Left lung (tissue), 14 donors: ENCODE data around the gene HAO1. TPM values are rescaled to one million over a fixed set of nuclear protein-coding genes. Genes with fewer than 3 reads are reported as not detected.

Source experiments
- ATAC-seq: fragments of 200-7000 bp; cut with Tn5 transposase; one replicate; pipeline ENCODE4 v1.9.1; 2020; ENCODE audit warnings: moderate library complexity
- DNase-seq, 4 donors: peaks; one replicate each; pipeline ENCODE4 v3.0.0-alpha.2; 2013 to 2020
- H3K27ac ChIP-seq, 2 donors: fragments of 200-600 bp; sonication (generic) in 1 of 2; one replicate each; pipeline versions ENCODE4 v1.5.0 to v1.8.0; 2020 to 2021
- H3K27me3 ChIP-seq, 2 donors: fragments of 200-600 bp; sonication (generic) in 1 of 2; one replicate each; pipeline versions ENCODE4 v1.5.0 to v1.8.0; 2020 to 2021
- H3K36me3 ChIP-seq, 2 donors: fragments of 200-600 bp; sonication (generic) in 1 of 2; one replicate each; pipeline versions ENCODE4 v1.5.0 to v1.8.0; 2020 to 2021
- H3K4me1 ChIP-seq, 2 donors: fragments of 200-600 bp; one replicate each; pipeline ENCODE4 v1.8.0; 2021
- H3K4me3 ChIP-seq, 2 donors: fragments of 200-600 bp; sonication (generic) in 1 of 2; one replicate each; pipeline versions ENCODE4 v1.5.0 to v1.8.0; 2020 to 2021; ENCODE audit warnings: mild to moderate bottlenecking in 1 of 2
- H3K9me3 ChIP-seq, 2 donors: fragments of 200-600 bp; sonication (generic) in 1 of 2; one replicate each; pipeline versions ENCODE4 v1.5.0 to v1.8.0; 2020 to 2021
- CTCF ChIP-seq, 2 donors: fragments of 200-600 bp; sonication (generic) in 1 of 2; IDR thresholded peaks; one replicate each; pipeline versions ENCODE4 v1.5.0 to v1.8.0; 2021; ENCODE audit warnings: antibody characterized with exemption in 2 of 2
- intact Hi-C, 2 donors: fragments of 100-400 bp; cut with DNase I; formaldehyde crosslinking; loops; one replicate each; pipeline versions ENCODE4 v1.11.2 to v1.14.2; 2022
- long read RNA-seq, 12 donors: library from polyadenylated mRNA in 2 of 12; unstranded in 2 of 12; transcript quantifications; one replicate each; pipeline ENCODE4 v2.0.0 and lab custom pipeline, GENCODE V29; 2019 to 2026
- polyA plus RNA-seq, 6 donors: library from polyadenylated mRNA; unstranded; fragments of 120-200 nt; gene quantifications; one replicate each; pipeline ENCODE4 v1.2.1, GENCODE V29; 2013; ENCODE audit not compliant: insufficient read length in 6 of 6
- total RNA-seq, 2 donors: library from RNA; stranded (reverse); fragmentation: NEBNext Ultra II Directional; extraction: Animal tissue kit (Norgen Biotek cat#: 25700); gene quantifications; one replicate each; pipeline ENCODE4 v1.2.1, GENCODE V29; 2021
- donor health status: DM: no; HTN: yes; CAD: no.
- donor health status: DM: no; HTN: no; CAD: no.

Gene HAO1
- total RNA-seq (not detected), polyA plus RNA-seq (not detected)
- long read RNA-seq, donor 1: 0 reads
- long read RNA-seq, donor 2: 0 reads
- long read RNA-seq, donor 3: 0 reads
- long read RNA-seq, donor 4: 0 reads
- long read RNA-seq, donor 5: 0 reads
- long read RNA-seq, donor 6: 0 reads
- long read RNA-seq, donor 7: 0 reads
- long read RNA-seq, donor 8: 0 reads
- long read RNA-seq, donor 9: 0 reads
- long read RNA-seq, donor 10: 0 reads
- long read RNA-seq, donor 11: 0 reads
- long read RNA-seq, donor 12: 0 reads

GRCh38 chr20:7940341-7940740 lies at the start of gene HAO1:
Gene HAO1, minus strand, starts transcription at chr20:7940458. Its CDS starts 36 bp downstream, at chr20:7940422.
- no peak within 1 kb of the TSS for H3K27ac ChIP-seq
- no peaks in the 10 kb centered on the region for H3K36me3 ChIP-seq
- DNase-seq (no peak), ATAC-seq (no peak)
- intact Hi-C loops: no loop called here
- no peak within 1 kb of the TSS for H3K4me3 ChIP-seq
- H3K27me3 ChIP-seq: no peaks in the 10 kb centered on the region
- H3K9me3 ChIP-seq: no peaks in the 10 kb centered on the region
- TF ChIP-seq CTCF (IDR thresholded peaks at IDR 0.05): no peak
- H3K4me1 ChIP-seq: no peaks in the 10 kb centered on the region

- TF ChIP-seq CTCF (IDR thresholded peaks at IDR 0.05): no peak
- H3K27ac ChIP-seq: no peak overlapping the region
- H3K27me3 ChIP-seq: no peaks in the 10 kb centered on the region
- DNase-seq (no peak), ATAC-seq (no peak)
- H3K4me1 ChIP-seq: no peaks in the 10 kb centered on the region
- peaks cover 0 to 4% of the 10 kb centered on the region in 2 donors for H3K9me3 ChIP-seq
- H3K36me3 ChIP-seq: peaks cover 0 to 20% of the 10 kb centered on the region in 2 donors
- intact Hi-C loops: no loop called here
- H3K4me3 ChIP-seq: no peak overlapping the region
Measured at GRCh38 chr20:7989379-7989778, 49.1 kb upstream of the HAO1 start.

- intact Hi-C loops: no loop called here
- Histone ChIP-seq H3K36me3 (peaks cover 0 to 26% of the 10 kb centered on the region in 2 donors), H3K27ac (no peak overlapping the region), H3K4me3 (no peak overlapping the region), H3K9me3 (no peaks in the 10 kb centered on the region), H3K4me1 (no peaks in the 10 kb centered on the region), H3K27me3 (no peaks in the 10 kb centered on the region)
- no peak for TF ChIP-seq CTCF (IDR thresholded peaks at IDR 0.05)
- DNase-seq: no peak
- no peak for ATAC-seq
Measured at GRCh38 chr20:7985916-7986315, 45.7 kb upstream of the HAO1 start.

- ATAC-seq (no peak), DNase-seq (no peak)
- H3K9me3 ChIP-seq: no peaks in the 10 kb centered on the region
- H3K27ac ChIP-seq: no peak overlapping the region
- no peaks in the 10 kb centered on the region for H3K4me1 ChIP-seq
- TF ChIP-seq CTCF (IDR thresholded peaks at IDR 0.05): no peak
- no peak overlapping the region for H3K4me3 ChIP-seq
- H3K36me3 ChIP-seq: peaks cover 0 to 26% of the 10 kb centered on the region in 2 donors
- H3K27me3 ChIP-seq: no peaks in the 10 kb centered on the region
- intact Hi-C loops: no loop called here
Measured at GRCh38 chr20:7984192-7984591, 43.9 kb upstream of the HAO1 start.

GRCh38 chr20:7981374-7981773 lies 41.1 kb upstream of the HAO1 start:
- no peaks in the 10 kb centered on the region for H3K27me3 ChIP-seq
- no peak overlapping the region for H3K4me3 ChIP-seq
- no peak overlapping the region for H3K27ac ChIP-seq
- H3K9me3 ChIP-seq: no peaks in the 10 kb centered on the region
- peaks cover 0 to 26% of the 10 kb centered on the region in 2 donors for H3K36me3 ChIP-seq
- intact Hi-C loops: no loop called here
- H3K4me1 ChIP-seq: no peaks in the 10 kb centered on the region
- TF ChIP-seq CTCF (IDR thresholded peaks at IDR 0.05): no peak
- ATAC-seq (no peak), DNase-seq (no peak)
